Measurements from ENCODE around the gene MTUS2. TPM values are rescaled to one million over a fixed set of nuclear protein-coding genes. Genes with fewer than 3 reads are reported as not detected.

MTUS2 gene
- total and polyA plus RNA-seq, 2 experiments from 2014 or later: 3.0 to 4.3 TPM

DNA sequence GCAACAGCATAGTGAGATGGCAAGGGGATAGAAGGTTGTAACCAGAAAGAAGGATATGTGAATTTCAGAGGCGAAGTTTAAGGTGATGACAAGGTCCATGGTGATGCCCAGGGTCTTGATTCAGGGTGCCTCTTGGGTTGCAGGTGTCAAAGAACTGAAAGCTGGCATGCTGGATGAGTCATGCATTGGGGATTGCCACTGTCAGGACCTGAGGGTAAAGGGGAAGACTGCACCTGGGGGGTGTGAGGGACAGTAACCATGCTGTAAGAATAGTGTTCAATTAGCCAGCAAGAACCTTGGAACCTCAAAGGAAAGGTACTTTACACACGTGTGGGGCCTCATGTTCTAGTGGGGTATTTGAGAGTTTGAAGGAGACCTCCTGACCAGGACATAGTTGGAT is 495.7 kb downstream of the MTUS2 start:
- TF ChIP-seq EZH2phosphoT487 (IDR thresholded peaks at IDR 0.05; ENCODE audit: low read depth, severe bottlenecking, unreplicated experiment): no peak
- TF ChIP-seq, protein P1, sequence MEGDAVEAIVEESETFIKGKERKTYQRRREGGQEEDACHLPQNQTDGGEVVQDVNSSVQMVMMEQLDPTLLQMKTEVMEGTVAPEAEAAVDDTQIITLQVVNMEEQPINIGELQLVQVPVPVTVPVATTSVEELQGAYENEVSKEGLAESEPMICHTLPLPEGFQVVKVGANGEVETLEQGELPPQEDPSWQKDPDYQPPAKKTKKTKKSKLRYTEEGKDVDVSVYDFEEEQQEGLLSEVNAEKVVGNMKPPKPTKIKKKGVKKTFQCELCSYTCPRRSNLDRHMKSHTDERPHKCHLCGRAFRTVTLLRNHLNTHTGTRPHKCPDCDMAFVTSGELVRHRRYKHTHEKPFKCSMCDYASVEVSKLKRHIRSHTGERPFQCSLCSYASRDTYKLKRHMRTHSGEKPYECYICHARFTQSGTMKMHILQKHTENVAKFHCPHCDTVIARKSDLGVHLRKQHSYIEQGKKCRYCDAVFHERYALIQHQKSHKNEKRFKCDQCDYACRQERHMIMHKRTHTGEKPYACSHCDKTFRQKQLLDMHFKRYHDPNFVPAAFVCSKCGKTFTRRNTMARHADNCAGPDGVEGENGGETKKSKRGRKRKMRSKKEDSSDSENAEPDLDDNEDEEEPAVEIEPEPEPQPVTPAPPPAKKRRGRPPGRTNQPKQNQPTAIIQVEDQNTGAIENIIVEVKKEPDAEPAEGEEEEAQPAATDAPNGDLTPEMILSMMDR (IDR thresholded peaks at IDR 0.05; ENCODE audit: poor library complexity): no peak
- no peak for TF ChIP-seq EZH2 (IDR thresholded peaks at IDR 0.05; ENCODE audit: borderline replicate concordance)
- Histone ChIP-seq H3K79me2 (no peaks in the 10 kb centered on the region), H3K4me3 (no peak overlapping the region), H3K27ac (no peak overlapping the region), H3K27me3 (no peaks in the 10 kb centered on the region), H3K36me3 (replicated peaks; ENCODE audit: insufficient read depth, low read depth) (no peaks in the 10 kb centered on the region), H4K20me1 (ENCODE audit: insufficient read depth, poor library complexity, severe bottlenecking) (no peaks in the 10 kb centered on the region), H3K9me3 (ENCODE audit: low read depth) (no peaks in the 10 kb centered on the region), H2AFZ (no peak overlapping the region), H3K4me1 (ENCODE audit: insufficient read depth) (peaks cover 4% of the 10 kb centered on the region), H3K9me2 (replicated peaks; ENCODE audit: insufficient read depth) (no peaks in the 10 kb centered on the region), H3K4me2 (no peak overlapping the region)
- no peak for DNase-seq (ENCODE audit: low spot score)
- WGBS (ENCODE audit: low lambda C conversion rate, missing lambda C conversion rate): 68% methylated on average over 2 of the region's 2 CpGs

DNA sequence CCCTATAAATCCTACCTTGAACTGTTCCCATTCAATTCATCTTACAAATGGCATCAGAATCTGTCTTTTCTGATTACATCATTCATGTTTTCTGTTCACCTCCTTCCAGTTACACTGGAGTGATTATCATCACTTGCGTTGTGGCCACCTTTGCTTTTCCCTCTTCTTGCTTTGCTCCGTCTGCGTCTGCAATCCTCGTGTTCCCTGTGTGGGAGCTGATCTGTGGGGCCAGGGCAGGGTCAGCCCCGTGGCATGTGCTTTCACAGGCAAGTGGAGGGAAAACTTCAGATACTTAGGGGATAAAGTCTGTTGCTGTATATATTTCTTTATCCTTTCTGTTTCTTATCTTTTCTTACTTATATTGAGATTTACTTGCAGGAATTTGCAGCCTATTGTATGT is 497.7 kb downstream of the MTUS2 start:
- Histone ChIP-seq H3K9me2 (replicated peaks; ENCODE audit: insufficient read depth) (no peaks in the 10 kb centered on the region), H3K4me2 (no peak overlapping the region), H2AFZ (no peak overlapping the region), H3K27ac (no peak overlapping the region), H3K4me1 (ENCODE audit: insufficient read depth) (peaks cover 4% of the 10 kb centered on the region), H4K20me1 (ENCODE audit: insufficient read depth, poor library complexity, severe bottlenecking) (no peaks in the 10 kb centered on the region), H3K36me3 (replicated peaks; ENCODE audit: insufficient read depth, low read depth) (no peaks in the 10 kb centered on the region), H3K4me3 (no peak overlapping the region), H3K9me3 (ENCODE audit: low read depth) (no peaks in the 10 kb centered on the region), H3K79me2 (no peaks in the 10 kb centered on the region), H3K27me3 (no peaks in the 10 kb centered on the region)
- TF ChIP-seq EZH2phosphoT487 (IDR thresholded peaks at IDR 0.05; ENCODE audit: low read depth, severe bottlenecking, unreplicated experiment): no peak
- TF ChIP-seq, protein P1 (IDR thresholded peaks at IDR 0.05; ENCODE audit: poor library complexity): no peak
- TF ChIP-seq EZH2 (IDR thresholded peaks at IDR 0.05; ENCODE audit: borderline replicate concordance): no peak
- no peak for DNase-seq (ENCODE audit: low spot score)
- 47% methylated on average over 5 of the region's 5 CpGs for WGBS (ENCODE audit: low lambda C conversion rate, missing lambda C conversion rate)

DNA sequence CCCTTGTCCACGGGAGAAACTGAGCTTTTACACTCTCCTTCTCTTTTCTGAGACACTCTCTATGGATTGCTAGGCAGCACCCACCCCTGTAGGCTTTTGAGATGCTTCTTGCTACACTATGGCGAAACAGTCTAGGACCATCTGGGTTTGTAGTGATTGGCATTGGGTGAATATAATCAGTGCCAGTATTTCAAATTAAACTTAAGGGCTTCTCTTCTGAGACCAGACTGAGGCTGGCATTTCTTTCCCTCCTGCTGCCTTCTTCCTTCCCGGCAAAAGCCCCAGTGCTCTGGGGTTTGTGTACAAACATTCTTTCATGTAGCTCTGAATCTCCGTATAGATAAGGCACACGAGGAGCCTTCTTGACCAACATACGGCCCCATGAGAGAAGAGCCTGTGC is 498.6 kb downstream of the MTUS2 start:
- H3K9me2 ChIP-seq (replicated peaks; ENCODE audit: insufficient read depth): no peaks in the 10 kb centered on the region

More for the DNA sequence above, 498.6 kb downstream of the MTUS2 start:
- H2AFZ ChIP-seq: no peak overlapping the region
- no peaks in the 10 kb centered on the region for H4K20me1 ChIP-seq (ENCODE audit: insufficient read depth, poor library complexity, severe bottlenecking)
- DNase-seq (ENCODE audit: low spot score): no peak
- 33% methylated on average over 6 of the region's 6 CpGs for WGBS (ENCODE audit: low lambda C conversion rate, missing lambda C conversion rate)
- no peaks in the 10 kb centered on the region for H3K9me3 ChIP-seq (ENCODE audit: low read depth)
- no peaks in the 10 kb centered on the region for H3K27me3 ChIP-seq
- H3K4me2 ChIP-seq: no peak overlapping the region
- peaks cover 4% of the 10 kb centered on the region for H3K4me1 ChIP-seq (ENCODE audit: insufficient read depth)
- H3K79me2 ChIP-seq: no peaks in the 10 kb centered on the region
- no peaks in the 10 kb centered on the region for H3K36me3 ChIP-seq (replicated peaks; ENCODE audit: insufficient read depth, low read depth)
- H3K27ac ChIP-seq: no peak overlapping the region
- H3K4me3 ChIP-seq: no peak overlapping the region
- no peak for TF ChIP-seq EZH2phosphoT487 (IDR thresholded peaks at IDR 0.05; ENCODE audit: low read depth, severe bottlenecking, unreplicated experiment)
- no peak for TF ChIP-seq EZH2 (IDR thresholded peaks at IDR 0.05; ENCODE audit: borderline replicate concordance)
- TF ChIP-seq, protein P1 (IDR thresholded peaks at IDR 0.05; ENCODE audit: poor library complexity): no peak

All from hepatocyte (in vitro differentiated cells).